Neural cell (in vitro differentiated cells): ENCODE measurements around the gene MAP3K5. TPM values are rescaled to one million over a fixed set of nuclear protein-coding genes. Genes with fewer than 3 reads are reported as not detected.

Experiments
- H2AFZ ChIP-seq: fragments of 200-600, 300-800 bp; sonication (generic), shearing (Covaris generic); 2 replicates; pipeline ENCODE4 v1.6.0; 2014; ENCODE audit warnings: low read depth, mild to moderate bottlenecking, antibody characterized with exemption, low read length, moderate library complexity
- H3F3A ChIP-seq: fragments of 200-600 bp; shearing (Covaris generic); 2 replicates; pipeline ENCODE4 v1.6.1; 2016; ENCODE audit warnings: mild to moderate bottlenecking, moderate library complexity, mixed read lengths, antibody characterized with exemption, low read length; ENCODE audit not compliant: insufficient read depth, poor library complexity, severe bottlenecking
- H3K27ac ChIP-seq: fragments of 200-600, 300-800 bp; sonication (generic), shearing (Covaris generic); 2 replicates; pipeline ENCODE4 v1.5.1; 2014; ENCODE audit warnings: mild to moderate bottlenecking, low read length, moderate library complexity
- H3K27me3 ChIP-seq: fragments of 300-800, 200-600 bp; sonication (generic), shearing (Covaris generic); 2 replicates; pipeline ENCODE4 v1.6.0; 2014; ENCODE audit warnings: mild to moderate bottlenecking, low read depth, low read length, moderate library complexity; ENCODE audit not compliant: insufficient read depth
- H3K36me3 ChIP-seq: fragments of 300-800, 200-600 bp; sonication (generic), shearing (Covaris generic); 2 replicates; pipeline ENCODE4 v1.5.1; 2014; ENCODE audit warnings: mild to moderate bottlenecking, antibody characterized with exemption, low read length, moderate library complexity; ENCODE audit not compliant: insufficient read depth
- H3K4me2 ChIP-seq: fragments of 300-800, 200-600 bp; sonication (generic), shearing (Covaris generic); 2 replicates; pipeline ENCODE4 v1.6.0; 2014; ENCODE audit warnings: mild to moderate bottlenecking, low read length
- H3K4me3 ChIP-seq: fragments of 300-800, 200-600 bp; sonication (generic), shearing (Covaris generic); 2 replicates; pipeline ENCODE4 v1.5.1; 2014; ENCODE audit warnings: mild to moderate bottlenecking, low read length, moderate library complexity
- H3K79me2 ChIP-seq: fragments of 200-600 bp; shearing (Covaris generic); replicated peaks from 2 replicates; pipeline ENCODE4 v1.6.0; 2014; ENCODE audit warnings: mild to moderate bottlenecking, low read length, moderate library complexity; ENCODE audit not compliant: insufficient read depth
- H3K9ac ChIP-seq: fragments of 300-800, 200-600 bp; sonication (generic), shearing (Covaris generic); 2 replicates; pipeline ENCODE4 v1.6.1; 2016; ENCODE audit warnings: mild to moderate bottlenecking, low read length, mixed read lengths
- H3K9me2 ChIP-seq: fragments of 200-600 bp; shearing (Covaris generic); 2 replicates; pipeline ENCODE4 v1.6.1; 2016; ENCODE audit warnings: mild to moderate bottlenecking, low read length, mixed read lengths; ENCODE audit not compliant: insufficient read depth
- H3K9me3 ChIP-seq: fragments of 200-600, 300-800 bp; sonication (generic), shearing (Covaris generic); 2 replicates; pipeline ENCODE4 v1.6.1; 2016; ENCODE audit warnings: mild to moderate bottlenecking, mixed run types, low read length, moderate library complexity, mixed read lengths
- H4K20me1 ChIP-seq: fragments of 200-600 bp; shearing (Covaris generic); 2 replicates; pipeline ENCODE4 v1.6.1; 2016; ENCODE audit warnings: mild to moderate bottlenecking, mixed run types; ENCODE audit not compliant: insufficient read depth
- EP300 ChIP-seq: fragments of 450-650 bp; conservative IDR thresholded peaks from 2 replicates; pipeline ENCODE4 v1.6.1; 2014; ENCODE audit warnings: antibody characterized with exemption, mild to moderate bottlenecking, moderate library complexity; ENCODE audit not compliant: poor library complexity, severe bottlenecking
- EZH2 ChIP-seq: fragments of 200-600, 300-800 bp; shearing (Covaris generic), sonication (generic); IDR thresholded peaks from 2 replicates; pipeline ENCODE4 v1.6.1; 2014; ENCODE audit warnings: antibody characterized with exemption, low read length, borderline replicate concordance, mild to moderate bottlenecking; ENCODE audit not compliant: insufficient read depth, poor library complexity, severe bottlenecking
- MXI1 ChIP-seq: fragments of 450-650 bp; conservative IDR thresholded peaks from 2 replicates; pipeline ENCODE4 v1.6.1; 2014; ENCODE audit warnings: antibody characterized with exemption, mild to moderate bottlenecking; ENCODE audit not compliant: poor library complexity, severe bottlenecking
- POLR2AphosphoS5 ChIP-seq: IDR thresholded peaks from 2 replicates; pipeline ENCODE4 v1.6.1; 2012
- RAD21 ChIP-seq: fragments of 450-650 bp; conservative IDR thresholded peaks from 2 replicates; pipeline ENCODE4 v1.6.1; 2014; ENCODE audit warnings: antibody characterized with exemption, mild to moderate bottlenecking, moderate library complexity
- SMC3 ChIP-seq: fragments of 450-650 bp; conservative IDR thresholded peaks from 2 replicates; pipeline ENCODE4 v1.6.1; 2014; ENCODE audit warnings: antibody characterized with exemption, mild to moderate bottlenecking, moderate library complexity; ENCODE audit not compliant: poor library complexity
- TAF1 ChIP-seq: IDR thresholded peaks from 2 replicates; pipeline ENCODE4 v1.6.1; 2012; ENCODE audit warnings: low read depth
- polyA plus RNA-seq: library from polyadenylated mRNA; depleted of rRNA; stranded (reverse); fragments of >200 nt; gene quantifications from 2 replicates; pipeline ENCODE4 v1.2.3, GENCODE V29; 2014
- TF ChIP-seq, protein P1 (sequence below): fragments of 450-650 bp; IDR thresholded peaks from 2 replicates; pipeline ENCODE4 v1.5.1; 2014; ENCODE audit warnings: antibody characterized with exemption, mild to moderate bottlenecking, moderate library complexity; ENCODE audit not compliant: poor library complexity, severe bottlenecking
- TF ChIP-seq, protein P2 (sequence below): IDR thresholded peaks from 2 replicates; pipeline ENCODE4 v1.6.1; 2012; ENCODE audit warnings: borderline replicate concordance

MAP3K5 gene
- polyA plus RNA-seq, 1 donor from 2014 or later: 2.0 TPM

DNA sequence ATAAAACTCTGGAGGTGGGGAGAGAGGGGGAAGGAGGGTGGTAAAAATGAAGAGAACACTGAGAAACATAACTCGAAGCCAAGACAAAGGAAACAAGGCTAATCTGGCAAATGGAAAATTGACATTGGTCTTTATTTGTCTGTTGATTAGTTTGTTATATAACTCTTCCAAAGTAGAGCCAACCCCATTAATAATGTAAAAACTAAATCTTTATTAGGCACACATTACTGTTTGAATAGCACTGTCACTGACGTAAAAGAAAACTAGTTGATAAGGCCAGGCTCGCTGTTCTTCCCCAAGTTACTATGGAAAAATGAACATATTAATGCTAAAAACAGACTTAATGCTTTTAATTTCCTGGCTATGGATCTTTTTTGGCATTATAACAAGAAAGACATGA lies 110.0 kb downstream of the MAP3K5 start:
- TF ChIP-seq POLR2AphosphoS5: no peak
- no peak for TF ChIP-seq MXI1
- TF ChIP-seq, protein P1, sequence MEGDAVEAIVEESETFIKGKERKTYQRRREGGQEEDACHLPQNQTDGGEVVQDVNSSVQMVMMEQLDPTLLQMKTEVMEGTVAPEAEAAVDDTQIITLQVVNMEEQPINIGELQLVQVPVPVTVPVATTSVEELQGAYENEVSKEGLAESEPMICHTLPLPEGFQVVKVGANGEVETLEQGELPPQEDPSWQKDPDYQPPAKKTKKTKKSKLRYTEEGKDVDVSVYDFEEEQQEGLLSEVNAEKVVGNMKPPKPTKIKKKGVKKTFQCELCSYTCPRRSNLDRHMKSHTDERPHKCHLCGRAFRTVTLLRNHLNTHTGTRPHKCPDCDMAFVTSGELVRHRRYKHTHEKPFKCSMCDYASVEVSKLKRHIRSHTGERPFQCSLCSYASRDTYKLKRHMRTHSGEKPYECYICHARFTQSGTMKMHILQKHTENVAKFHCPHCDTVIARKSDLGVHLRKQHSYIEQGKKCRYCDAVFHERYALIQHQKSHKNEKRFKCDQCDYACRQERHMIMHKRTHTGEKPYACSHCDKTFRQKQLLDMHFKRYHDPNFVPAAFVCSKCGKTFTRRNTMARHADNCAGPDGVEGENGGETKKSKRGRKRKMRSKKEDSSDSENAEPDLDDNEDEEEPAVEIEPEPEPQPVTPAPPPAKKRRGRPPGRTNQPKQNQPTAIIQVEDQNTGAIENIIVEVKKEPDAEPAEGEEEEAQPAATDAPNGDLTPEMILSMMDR: no peak
- no peak for TF ChIP-seq EZH2
- TF ChIP-seq TAF1: no peak
- no peak for TF ChIP-seq SMC3
- no peaks in the 10 kb centered on the region for H3K9me2 ChIP-seq
- no peaks in the 10 kb centered on the region for H4K20me1 ChIP-seq
- no peaks in the 10 kb centered on the region for H3K9me3 ChIP-seq
- H3F3A ChIP-seq: no peaks in the 10 kb centered on the region
- no peak overlapping the region for H3K4me3 ChIP-seq
- no peaks in the 10 kb centered on the region for H3K79me2 ChIP-seq
- H2AFZ ChIP-seq: no peak overlapping the region
- no peaks in the 10 kb centered on the region for H3K27me3 ChIP-seq
- H3K36me3 ChIP-seq: no peaks in the 10 kb centered on the region
- H3K4me2 ChIP-seq: no peak overlapping the region
- H3K27ac ChIP-seq: no peak overlapping the region
- H3K9ac ChIP-seq: no peak overlapping the region

DNA sequence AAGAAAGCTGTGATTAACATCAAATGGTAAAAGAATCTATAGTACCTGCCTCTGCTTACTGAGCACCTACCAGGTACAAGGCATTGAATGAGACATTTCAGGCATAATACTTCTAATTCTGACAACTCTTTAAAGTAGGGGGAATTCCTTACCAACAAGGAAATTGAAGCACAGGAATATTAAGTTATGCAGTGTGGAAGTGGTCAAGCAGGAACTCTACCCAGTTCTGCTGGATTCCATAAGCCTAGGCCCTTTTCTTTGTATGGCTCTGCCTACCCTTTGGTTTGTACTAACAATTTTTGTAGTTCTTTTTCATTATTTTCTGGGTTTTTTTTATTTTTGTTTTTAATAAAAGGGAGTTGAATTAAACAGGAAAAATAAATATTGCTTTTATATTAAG lies 114.5 kb downstream of the MAP3K5 start:
- H3K4me3 ChIP-seq: no peak overlapping the region
- H2AFZ ChIP-seq: no peak overlapping the region
- H3K27me3 ChIP-seq: no peaks in the 10 kb centered on the region
- H3K9me2 ChIP-seq: no peaks in the 10 kb centered on the region
- no peaks in the 10 kb centered on the region for H3K36me3 ChIP-seq
- no peak overlapping the region for H3K9ac ChIP-seq
- H3F3A ChIP-seq: no peaks in the 10 kb centered on the region
- H3K27ac ChIP-seq: no peak overlapping the region
- TF ChIP-seq TAF1 (no peak), EZH2 (no peak), EP300 (no peak), SMC3 (no peak), POLR2AphosphoS5 (no peak), MXI1 (no peak), RAD21 (no peak)
- TF ChIP-seq, protein P1: no peak
- TF ChIP-seq, protein P2, sequence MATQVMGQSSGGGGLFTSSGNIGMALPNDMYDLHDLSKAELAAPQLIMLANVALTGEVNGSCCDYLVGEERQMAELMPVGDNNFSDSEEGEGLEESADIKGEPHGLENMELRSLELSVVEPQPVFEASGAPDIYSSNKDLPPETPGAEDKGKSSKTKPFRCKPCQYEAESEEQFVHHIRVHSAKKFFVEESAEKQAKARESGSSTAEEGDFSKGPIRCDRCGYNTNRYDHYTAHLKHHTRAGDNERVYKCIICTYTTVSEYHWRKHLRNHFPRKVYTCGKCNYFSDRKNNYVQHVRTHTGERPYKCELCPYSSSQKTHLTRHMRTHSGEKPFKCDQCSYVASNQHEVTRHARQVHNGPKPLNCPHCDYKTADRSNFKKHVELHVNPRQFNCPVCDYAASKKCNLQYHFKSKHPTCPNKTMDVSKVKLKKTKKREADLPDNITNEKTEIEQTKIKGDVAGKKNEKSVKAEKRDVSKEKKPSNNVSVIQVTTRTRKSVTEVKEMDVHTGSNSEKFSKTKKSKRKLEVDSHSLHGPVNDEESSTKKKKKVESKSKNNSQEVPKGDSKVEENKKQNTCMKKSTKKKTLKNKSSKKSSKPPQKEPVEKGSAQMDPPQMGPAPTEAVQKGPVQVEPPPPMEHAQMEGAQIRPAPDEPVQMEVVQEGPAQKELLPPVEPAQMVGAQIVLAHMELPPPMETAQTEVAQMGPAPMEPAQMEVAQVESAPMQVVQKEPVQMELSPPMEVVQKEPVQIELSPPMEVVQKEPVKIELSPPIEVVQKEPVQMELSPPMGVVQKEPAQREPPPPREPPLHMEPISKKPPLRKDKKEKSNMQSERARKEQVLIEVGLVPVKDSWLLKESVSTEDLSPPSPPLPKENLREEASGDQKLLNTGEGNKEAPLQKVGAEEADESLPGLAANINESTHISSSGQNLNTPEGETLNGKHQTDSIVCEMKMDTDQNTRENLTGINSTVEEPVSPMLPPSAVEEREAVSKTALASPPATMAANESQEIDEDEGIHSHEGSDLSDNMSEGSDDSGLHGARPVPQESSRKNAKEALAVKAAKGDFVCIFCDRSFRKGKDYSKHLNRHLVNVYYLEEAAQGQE: no peak
- H4K20me1 ChIP-seq: no peaks in the 10 kb centered on the region
- H3K4me2 ChIP-seq: no peak overlapping the region
- no peaks in the 10 kb centered on the region for H3K79me2 ChIP-seq
- H3K9me3 ChIP-seq: no peaks in the 10 kb centered on the region
